Testis (tissue), 3 donors: ENCODE measurements around the gene BMPR1B. TPM values are rescaled to one million over a fixed set of nuclear protein-coding genes. Genes with fewer than 3 reads are reported as not detected.

ENCODE experiments used
- DNase-seq: peaks from one replicate; pipeline ENCODE4 v3.0.0-alpha.2; 2019
- H3K27ac ChIP-seq, 2 donors: fragments of 200-600 bp; sonication (generic); one replicate each; pipeline ENCODE4 v1.5.1; 2019
- H3K27me3 ChIP-seq: fragments of 200-600 bp; sonication (generic); one replicate; pipeline ENCODE4 v1.5.1; 2019
- H3K36me3 ChIP-seq: fragments of 200-600 bp; sonication (generic); one replicate; pipeline ENCODE4 v1.5.1; 2017; ENCODE audit warnings: low read depth; ENCODE audit errors: missing control alignments
- H3K4me1 ChIP-seq: fragments of 200-600 bp; sonication (generic); one replicate; pipeline ENCODE4 v1.5.1; 2019
- H3K4me3 ChIP-seq, 2 donors: fragments of 200-600 bp; sonication (generic); one replicate each; pipeline ENCODE4 v1.5.1; 2017 to 2019
- H3K9me3 ChIP-seq: fragments of 200-600 bp; sonication (generic); one replicate; pipeline ENCODE4 v1.5.1; 2017
- CTCF ChIP-seq, 3 experiments: fragments of 450-650 bp in 2 of 3; fragments of 200-600 bp in 1 of 3; sonication (generic) in 1 of 3; IDR thresholded peaks; one replicate each; pipeline ENCODE4 v1.5.1; 2016 to 2019; ENCODE audit warnings: antibody characterized with exemption in 3 of 3, mild to moderate bottlenecking in 2 of 3, moderate library complexity in 1 of 3
- POLR2A ChIP-seq: fragments of 450-650 bp; IDR thresholded peaks from one replicate; pipeline ENCODE4 v1.6.1; 2017; ENCODE audit warnings: antibody characterized with exemption, mild to moderate bottlenecking, moderate library complexity
- WGBS, 2 donors: methylation state at CpG; one replicate each; pipeline ENCODE4 v1.1.5; 2018; 5-methylcytosine and 5-hydroxymethylcytosine counted together
- intact Hi-C: fragments of 100-400 bp; cut with DNase I; formaldehyde crosslinking; loops from one replicate; pipeline ENCODE4 v1.15.1; 2023; ENCODE audit warnings: low total_unique reads
- polyA plus RNA-seq: library from polyadenylated mRNA; stranded (reverse); fragments of 350-450 nt; fragmentation: Illumina TruSeq; extraction: RNeasy Lipid Tissue Mini Kit (QIAGEN cat#74804); gene quantifications from one replicate; pipeline ENCODE4 v1.2.3, GENCODE V29; 2014; ENCODE audit warnings: low read depth, low replicate concordance; ENCODE audit not compliant: insufficient read depth
- total RNA-seq, 2 donors: library from RNA; depleted of rRNA; stranded (reverse); fragments of >200 nt; gene quantifications; one replicate each; pipeline ENCODE4 v1.2.3, GENCODE V29; 2016

BMPR1B gene
- total and polyA plus RNA-seq, 3 donors from 2014 or later: 7.5 to 13.0 (median 9.1) TPM

- no peaks in the 10 kb centered on the region for H3K4me1 ChIP-seq
- WGBS, 2 donors: 39 to 50% methylated on average over 4 of the region's 4 CpGs
- intact Hi-C loops: no loop called here
- no peaks in the 10 kb centered on the region for H3K36me3 ChIP-seq
- H3K27ac ChIP-seq: no peak overlapping the region
- H3K4me3 ChIP-seq: no peak overlapping the region
- DNase-seq: no peak
- no peak for TF ChIP-seq POLR2A
- no peaks in the 10 kb centered on the region for H3K27me3 ChIP-seq
- no peaks in the 10 kb centered on the region for H3K9me3 ChIP-seq
Measured at GRCh38 chr4:94791701-94792100, 33.9 kb downstream of the BMPR1B start.

GRCh38 chr4:94798808-94799207 lies 41.1 kb downstream of the BMPR1B start:
- DNase-seq: no peak
- no peaks in the 10 kb centered on the region for H3K4me1 ChIP-seq
- TF ChIP-seq CTCF (IDR thresholded peaks at IDR 0.05): no peak
- TF ChIP-seq POLR2A: no peak
- WGBS, 2 donors: 59 to 67% methylated on average over 3 of the region's 3 CpGs
- H3K36me3 ChIP-seq: no peaks in the 10 kb centered on the region
- no peaks in the 10 kb centered on the region for H3K27me3 ChIP-seq
- no peaks in the 10 kb centered on the region for H3K9me3 ChIP-seq
- no peak overlapping the region for H3K27ac ChIP-seq
- intact Hi-C loops: no loop called here
- no peak overlapping the region for H3K4me3 ChIP-seq

- Histone ChIP-seq H3K4me3 (no peak overlapping the region), H3K4me1 (no peaks in the 10 kb centered on the region), H3K27ac (no peak overlapping the region), H3K9me3 (no peaks in the 10 kb centered on the region), H3K36me3 (no peaks in the 10 kb centered on the region), H3K27me3 (no peaks in the 10 kb centered on the region)
- TF ChIP-seq CTCF (IDR thresholded peaks at IDR 0.05): no peak
- no peak for TF ChIP-seq POLR2A
- WGBS, 2 donors: 84% methylated on average over 2 of the region's 2 CpGs
- intact Hi-C loops: no loop called here
- DNase-seq: no peak
Measured at GRCh38 chr4:94801016-94801415, 43.3 kb downstream of the BMPR1B start.

DNA sequence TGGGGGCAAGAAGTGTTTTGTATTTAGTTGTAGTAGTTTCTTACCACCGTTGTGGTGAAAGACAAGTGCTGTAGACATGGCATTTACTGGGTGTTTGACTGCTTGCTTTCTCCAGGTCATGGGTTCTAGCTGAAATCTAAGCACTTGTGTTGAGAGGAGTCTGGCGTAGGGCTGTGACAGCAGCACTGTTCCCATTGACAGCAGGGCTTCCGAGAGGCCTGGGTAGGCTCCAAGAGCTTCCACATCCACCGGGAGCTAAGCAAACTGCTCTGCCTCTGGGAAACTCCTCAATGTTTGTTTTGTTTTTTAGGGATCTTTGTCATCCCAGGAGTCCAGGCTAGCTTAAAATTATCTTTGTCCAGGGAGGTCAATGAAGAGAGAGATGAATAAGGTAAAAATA lies 44.3 kb downstream of the BMPR1B start:
- H3K9me3 ChIP-seq: no peaks in the 10 kb centered on the region
- H3K27ac ChIP-seq: no peak overlapping the region
- no peaks in the 10 kb centered on the region for H3K36me3 ChIP-seq
- H3K4me1 ChIP-seq: no peaks in the 10 kb centered on the region
- intact Hi-C loops: no loop called here
- no peak overlapping the region for H3K4me3 ChIP-seq
- TF ChIP-seq CTCF (IDR thresholded peaks at IDR 0.05) (no peak), POLR2A (no peak)
- no peaks in the 10 kb centered on the region for H3K27me3 ChIP-seq
- DNase-seq: no peak
- WGBS, 2 donors: 57 to 71% methylated on average over 4 of the region's 4 CpGs

DNA sequence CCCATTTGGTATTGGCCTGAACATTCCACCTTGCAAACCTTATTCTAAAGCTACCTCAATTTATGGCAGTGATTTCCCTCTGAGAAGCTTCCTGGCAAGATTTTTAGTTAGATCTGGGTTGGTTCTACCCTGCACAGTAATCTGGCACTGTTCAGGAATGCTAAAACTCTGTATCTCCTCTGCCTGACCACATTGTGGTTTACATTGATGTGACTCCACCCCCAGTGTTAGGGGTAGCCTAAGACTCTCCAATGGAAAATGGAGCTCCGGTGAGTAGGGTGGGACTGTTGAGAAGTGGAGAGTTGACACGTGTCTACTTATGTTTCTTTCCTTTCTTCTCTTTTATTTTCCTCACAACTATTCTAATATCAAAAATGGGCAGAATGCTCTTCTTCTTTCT lies 45.4 kb downstream of the BMPR1B start:
- Histone ChIP-seq H3K4me3 (no peak overlapping the region), H3K4me1 (no peaks in the 10 kb centered on the region), H3K36me3 (no peaks in the 10 kb centered on the region), H3K27ac (no peak overlapping the region), H3K9me3 (no peaks in the 10 kb centered on the region), H3K27me3 (no peaks in the 10 kb centered on the region)
- 72 to 82% methylated on average over 2 of the region's 2 CpGs for WGBS, 2 donors
- TF ChIP-seq CTCF (IDR thresholded peaks at IDR 0.05) (no peak), POLR2A (no peak)
- intact Hi-C loops: no loop called here
- no peak for DNase-seq
